ENCODE data around the gene CUEDC2. TPM values are rescaled to one million over a fixed set of nuclear protein-coding genes. Genes with fewer than 3 reads are reported as not detected.

CUEDC2 gene
- total and polyA plus RNA-seq, 5 donors: 68.7 to 94.6 (median 73.1) TPM

- Histone ChIP-seq H3K4me1 (ENCODE audit: control insufficient read depth, insufficient read depth, low read length) (no peaks in the 10 kb centered on the region), H3K27ac (ENCODE audit: low read length) (no peak overlapping the region), H3K27me3 (ENCODE audit: control insufficient read depth, insufficient read depth) (no peaks in the 10 kb centered on the region), H3K9me3 (ENCODE audit: control insufficient read depth, low read length) (no peaks in the 10 kb centered on the region), H3K4me3 (ENCODE audit: low read length) (no peak overlapping the region)
- intact Hi-C loops (cut with DNase I): no loop called here
- 54% methylated on average over 6 of the region's 6 CpGs for WGBS
- no peak for ATAC-seq
- no peak for DNase-seq
These were observed 35.6 kb upstream of the CUEDC2 start for GRCh38 chr10:102467971-102468438.

- no peaks in the 10 kb centered on the region for H3K27me3 ChIP-seq (ENCODE audit: control insufficient read depth, insufficient read depth)
These were observed 34.9 kb upstream of the CUEDC2 start for GRCh38 chr10:102467318-102467717.

GRCh38 chr10:102465466-102465865 is 33.1 kb upstream of the CUEDC2 start:
- DNase-seq: no peak
- intact Hi-C loops (cut with DNase I): no loop called here
- ATAC-seq: no peak
- no peaks in the 10 kb centered on the region for H3K9me3 ChIP-seq (ENCODE audit: control insufficient read depth, low read length)
- 62% methylated on average over 3 of the region's 3 CpGs for WGBS
- H3K27ac ChIP-seq (ENCODE audit: low read length): no peak overlapping the region
- no peak overlapping the region for H3K4me3 ChIP-seq (ENCODE audit: low read length)
- peaks cover 4% of the 10 kb centered on the region for H3K4me1 ChIP-seq (ENCODE audit: control insufficient read depth, insufficient read depth, low read length)
- no peaks in the 10 kb centered on the region for H3K27me3 ChIP-seq (ENCODE audit: control insufficient read depth, insufficient read depth)

More at GRCh38 chr10:102467318-102467717, 34.9 kb upstream of the CUEDC2 start:
- 89% methylated on average over 6 of the region's 6 CpGs for WGBS
- H3K4me1 ChIP-seq (ENCODE audit: control insufficient read depth, insufficient read depth, low read length): peaks cover 3% of the 10 kb centered on the region
- H3K4me3 ChIP-seq (ENCODE audit: low read length): no peak overlapping the region
- no peak overlapping the region for H3K27ac ChIP-seq (ENCODE audit: low read length)
- DNase-seq: no peak
- H3K9me3 ChIP-seq (ENCODE audit: control insufficient read depth, low read length): no peaks in the 10 kb centered on the region
- intact Hi-C loops (cut with DNase I): no loop called here
- ATAC-seq: no peak

- ATAC-seq (no peak), DNase-seq (no peak)
- H3K27me3 ChIP-seq (ENCODE audit: control insufficient read depth, insufficient read depth): no peaks in the 10 kb centered on the region
- WGBS: 87% methylated on average over 10 of the region's 10 CpGs
- H3K27ac ChIP-seq (ENCODE audit: low read length): no peak overlapping the region
- peaks cover 4% of the 10 kb centered on the region for H3K4me1 ChIP-seq (ENCODE audit: control insufficient read depth, insufficient read depth, low read length)
- no peaks in the 10 kb centered on the region for H3K9me3 ChIP-seq (ENCODE audit: control insufficient read depth, low read length)
- intact Hi-C loops (cut with DNase I): no loop called here
- no peak overlapping the region for H3K4me3 ChIP-seq (ENCODE audit: low read length)
These were observed 31.6 kb upstream of the CUEDC2 start for GRCh38 chr10:102463983-102464382.

GRCh38 chr10:102462512-102463054 is 30.2 kb upstream of the CUEDC2 start:
- H3K27me3 ChIP-seq (ENCODE audit: control insufficient read depth, insufficient read depth): no peaks in the 10 kb centered on the region
- intact Hi-C loops (cut with DNase I): no loop called here
- DNase-seq (no peak), ATAC-seq (no peak)
- no peaks in the 10 kb centered on the region for H3K9me3 ChIP-seq (ENCODE audit: control insufficient read depth, low read length)
- no peak overlapping the region for H3K27ac ChIP-seq (ENCODE audit: low read length)
- 73% methylated on average over 6 of the region's 6 CpGs for WGBS
- peaks cover 4% of the 10 kb centered on the region for H3K4me1 ChIP-seq (ENCODE audit: control insufficient read depth, insufficient read depth, low read length)
- H3K4me3 ChIP-seq (ENCODE audit: low read length): no peak overlapping the region

- ATAC-seq (peak; percentile 94 to 97), DNase-seq (peak; percentile 93 to 98 (median 97))
- intact Hi-C loops (cut with DNase I): no loop called here
- Histone ChIP-seq H3K4me1 (ENCODE audit: control insufficient read depth, insufficient read depth, low read length) (peaks cover 4% of the 10 kb centered on the region), H3K4me3 (ENCODE audit: low read length) (peak overlapping the region; percentile 60), H3K9me3 (ENCODE audit: control insufficient read depth, low read length) (no peaks in the 10 kb centered on the region), H3K27me3 (ENCODE audit: control insufficient read depth, insufficient read depth) (no peaks in the 10 kb centered on the region), H3K27ac (ENCODE audit: low read length) (no peak overlapping the region)
- WGBS: 4% methylated on average over 54 of the region's 54 CpGs
These were observed 29.0 kb upstream of the CUEDC2 start for GRCh38 chr10:102461187-102462054.

- DNase-seq: no peak
- peak; percentile 6 to 17 for ATAC-seq
- peak overlapping the region; percentile 60 for H3K4me3 ChIP-seq (ENCODE audit: low read length)
- intact Hi-C loops (cut with DNase I): no loop called here
- H3K27ac ChIP-seq (ENCODE audit: low read length): no peak overlapping the region
- no peaks in the 10 kb centered on the region for H3K27me3 ChIP-seq (ENCODE audit: control insufficient read depth, insufficient read depth)
- peaks cover 4% of the 10 kb centered on the region for H3K4me1 ChIP-seq (ENCODE audit: control insufficient read depth, insufficient read depth, low read length)
- no peaks in the 10 kb centered on the region for H3K9me3 ChIP-seq (ENCODE audit: control insufficient read depth, low read length)
- WGBS: 27% methylated on average over 8 of the region's 8 CpGs
These were observed 28.4 kb upstream of the CUEDC2 start for GRCh38 chr10:102460836-102461186.

- intact Hi-C loops (cut with DNase I): no loop called here
- DNase-seq (no peak), ATAC-seq (no peak)
- WGBS: 78% methylated on average over 4 of the region's 4 CpGs
- no peaks in the 10 kb centered on the region for H3K9me3 ChIP-seq (ENCODE audit: control insufficient read depth, low read length)
- peaks cover 4% of the 10 kb centered on the region for H3K4me1 ChIP-seq (ENCODE audit: control insufficient read depth, insufficient read depth, low read length)
- no peak overlapping the region for H3K4me3 ChIP-seq (ENCODE audit: low read length)
- no peaks in the 10 kb centered on the region for H3K27me3 ChIP-seq (ENCODE audit: control insufficient read depth, insufficient read depth)
- no peak overlapping the region for H3K27ac ChIP-seq (ENCODE audit: low read length)
These were observed 26.3 kb upstream of the CUEDC2 start for GRCh38 chr10:102458656-102459055.

- DNase-seq (no peak), ATAC-seq (no peak)
- Histone ChIP-seq H3K4me1 (ENCODE audit: control insufficient read depth, insufficient read depth, low read length) (peaks cover 2% of the 10 kb centered on the region), H3K9me3 (ENCODE audit: control insufficient read depth, low read length) (no peaks in the 10 kb centered on the region), H3K27me3 (ENCODE audit: control insufficient read depth, insufficient read depth) (no peaks in the 10 kb centered on the region), H3K27ac (ENCODE audit: low read length) (no peak overlapping the region), H3K4me3 (ENCODE audit: low read length) (no peak overlapping the region)
- 83% methylated on average over 9 of the region's 9 CpGs for WGBS
- intact Hi-C loops (cut with DNase I): no loop called here
These were observed 25.3 kb upstream of the CUEDC2 start for GRCh38 chr10:102457591-102458150.

GRCh38 chr10:102455893-102456471 is 23.6 kb upstream of the CUEDC2 start:
- ATAC-seq (peak; percentile 13 to 28), DNase-seq (peak in 1 of 3 donors; percentile 47)
- Histone ChIP-seq H3K4me3 (ENCODE audit: low read length) (no peak overlapping the region), H3K9me3 (ENCODE audit: control insufficient read depth, low read length) (no peaks in the 10 kb centered on the region), H3K27ac (ENCODE audit: low read length) (no peak overlapping the region), H3K27me3 (ENCODE audit: control insufficient read depth, insufficient read depth) (no peaks in the 10 kb centered on the region), H3K4me1 (ENCODE audit: control insufficient read depth, insufficient read depth, low read length) (peaks cover 5% of the 10 kb centered on the region)
- WGBS: 72% methylated on average over 7 of the region's 7 CpGs
- intact Hi-C loops (cut with DNase I): no loop called here
